Measurements from ENCODE around the gene REG3G.

Gene REG3G

DNA sequence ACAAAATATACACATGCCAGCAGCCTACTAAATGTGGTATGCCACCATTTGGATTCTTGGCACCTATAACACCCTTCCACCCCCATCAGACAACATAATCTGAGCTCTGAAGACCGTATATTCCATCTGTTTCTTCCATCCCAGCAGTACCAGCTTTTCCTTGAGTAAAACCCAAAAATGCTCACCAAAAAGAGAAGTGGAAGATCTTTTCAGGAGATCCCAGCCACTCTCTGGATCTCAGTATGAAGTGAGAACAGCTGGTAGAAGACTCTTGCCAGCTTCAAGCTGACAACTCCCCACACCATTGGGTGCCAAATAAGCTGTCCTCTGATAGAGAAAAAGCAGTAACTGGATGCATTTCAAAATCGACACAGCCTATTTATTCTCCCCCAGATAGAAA, 39.7 kb downstream of the REG3G start:
- H3K36me3 ChIP-seq (ENCODE audit: control insufficient read depth in 1 of 2, insufficient read depth in 2 of 2, low read depth in 1 of 2, low read length in 2 of 2) = no peaks in the 10 kb centered on the region
- H3K9ac ChIP-seq (ENCODE audit: low read length) = no peak overlapping the region
- DNase-seq = no peak
- no peak overlapping the region for H2AFZ ChIP-seq (ENCODE audit: low read depth, low read length)
- no peaks in the 10 kb centered on the region for H3K27me3 ChIP-seq (ENCODE audit: control insufficient read depth in 1 of 2, insufficient read depth in 1 of 2, low read length in 2 of 2)
- no peak overlapping the region for H2BK5ac ChIP-seq (ENCODE audit: low read depth, low read length, poor library complexity, severe bottlenecking)
- H2BK12ac ChIP-seq (ENCODE audit: low read length in 2 of 2) = no peak overlapping the region
- H2BK120ac ChIP-seq (ENCODE audit: low read depth, low read length) = no peak overlapping the region
- no peaks in the 10 kb centered on the region for H3K79me1 ChIP-seq (replicated peaks; ENCODE audit: low read length, poor library complexity, severe bottlenecking)
- H4K8ac ChIP-seq (ENCODE audit: low read length) = no peak overlapping the region
- no peak overlapping the region for H3K4ac ChIP-seq (ENCODE audit: low read depth in 1 of 2, low read length in 2 of 2)
- H3K4me1 ChIP-seq (ENCODE audit: control insufficient read depth, insufficient read depth, low read depth, low read length) = no peaks in the 10 kb centered on the region
- no peak overlapping the region for H3K18ac ChIP-seq (ENCODE audit: low read depth in 1 of 2, low read length in 2 of 2)
- H2AK5ac ChIP-seq (ENCODE audit: low read length, severe bottlenecking) = no peak overlapping the region
- H3K4me3 ChIP-seq (ENCODE audit: insufficient read depth in 1 of 2, low read depth in 1 of 2, low read length in 2 of 2) = no peak overlapping the region
- no peak overlapping the region for H2BK15ac ChIP-seq (ENCODE audit: low read depth, poor library complexity, severe bottlenecking)
- WGBS = 54% methylated on average over 2 of the region's 2 CpGs
- no peak overlapping the region for H3K23ac ChIP-seq (ENCODE audit: low read length in 2 of 2)
- no peak overlapping the region for H4K91ac ChIP-seq (ENCODE audit: low read length)
- no peak overlapping the region for H3K27ac ChIP-seq (ENCODE audit: low read length, poor library complexity, severe bottlenecking)
- no peaks in the 10 kb centered on the region for H3K9me3 ChIP-seq (ENCODE audit: control insufficient read depth, low read length)
- no peak overlapping the region for H3K4me2 ChIP-seq (ENCODE audit: low read length, poor library complexity, severe bottlenecking)
- H3K14ac ChIP-seq (ENCODE audit: low read length in 2 of 2) = no peak overlapping the region

DNA sequence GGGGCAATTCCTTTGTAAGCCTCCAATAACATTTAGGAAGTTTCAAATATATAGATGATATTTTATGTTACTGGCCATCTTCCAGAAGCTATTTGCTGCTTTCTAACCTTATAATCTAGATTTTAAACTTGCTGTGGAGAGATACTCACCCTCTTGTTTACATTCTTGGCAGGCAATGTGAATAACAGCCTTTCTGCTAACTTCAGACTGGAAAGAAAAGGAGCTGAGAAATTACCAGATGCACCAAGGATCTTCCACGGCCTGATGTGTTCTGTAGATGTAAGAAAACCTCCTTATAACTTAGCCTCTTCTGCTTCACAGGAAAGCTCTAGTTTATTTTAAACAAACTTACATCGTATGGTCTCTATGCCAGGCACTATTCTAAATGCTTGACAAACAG, 45.6 kb downstream of the REG3G start:
- Histone ChIP-seq H3K27ac (ENCODE audit: low read length, poor library complexity, severe bottlenecking) (no peak overlapping the region), H4K91ac (ENCODE audit: low read length) (no peak overlapping the region), H3K14ac (ENCODE audit: low read length in 2 of 2) (no peak overlapping the region), H4K8ac (ENCODE audit: low read length) (no peak overlapping the region), H3K4me1 (ENCODE audit: control insufficient read depth, insufficient read depth, low read depth, low read length) (no peaks in the 10 kb centered on the region), H3K79me1 (replicated peaks; ENCODE audit: low read length, poor library complexity, severe bottlenecking) (no peaks in the 10 kb centered on the region), H3K9ac (ENCODE audit: low read length) (no peak overlapping the region), H3K27me3 (ENCODE audit: control insufficient read depth in 1 of 2, insufficient read depth in 1 of 2, low read length in 2 of 2) (no peaks in the 10 kb centered on the region), H3K4me3 (ENCODE audit: insufficient read depth in 1 of 2, low read depth in 1 of 2, low read length in 2 of 2) (no peak overlapping the region), H3K18ac (ENCODE audit: low read depth in 1 of 2, low read length in 2 of 2) (no peak overlapping the region), H2BK120ac (ENCODE audit: low read depth, low read length) (no peak overlapping the region), H3K9me3 (ENCODE audit: control insufficient read depth, low read length) (no peaks in the 10 kb centered on the region), H2BK12ac (ENCODE audit: low read length in 2 of 2) (no peak overlapping the region), H3K36me3 (ENCODE audit: control insufficient read depth in 1 of 2, insufficient read depth in 2 of 2, low read depth in 1 of 2, low read length in 2 of 2) (no peaks in the 10 kb centered on the region), H2AFZ (ENCODE audit: low read depth, low read length) (no peak overlapping the region), H3K23ac (ENCODE audit: low read length in 2 of 2) (no peak overlapping the region), H2AK5ac (ENCODE audit: low read length, severe bottlenecking) (no peak overlapping the region), H2BK5ac (ENCODE audit: low read depth, low read length, poor library complexity, severe bottlenecking) (no peak overlapping the region), H3K4me2 (ENCODE audit: low read length, poor library complexity, severe bottlenecking) (no peak overlapping the region), H2BK15ac (ENCODE audit: low read depth, poor library complexity, severe bottlenecking) (no peak overlapping the region), H3K4ac (ENCODE audit: low read depth in 1 of 2, low read length in 2 of 2) (no peak overlapping the region)
- WGBS = 52% methylated on average over 2 of the region's 2 CpGs
- DNase-seq = no peak
